Measurements from ENCODE around the gene CPT1C. TPM values are rescaled to one million over a fixed set of nuclear protein-coding genes. Genes with fewer than 3 reads are reported as not detected.

Gene CPT1C
- total RNA-seq, 4 donors from 2014 or later, result 1.5 to 10.9 (median 2.2) TPM

GRCh38 chr19:49684251-49684982 lies 6.5 kb upstream of the CPT1C start:
- H3K4me3 ChIP-seq, result no peak overlapping the region
- no peak overlapping the region for H3K27ac ChIP-seq
- DNase-seq, result no peak
- peaks cover 11 to 20% (median 17%) of the 10 kb centered on the region in 4 donors for H3K4me1 ChIP-seq
- intact Hi-C loops (cut with DNase I; ENCODE audit: low total_unique reads), result loop anchor here (10.0 kb wide), 1 partner anchor 210 kb away; the partner anchor contains the start of gene FLT3LG
- TF ChIP-seq POLR2A (IDR thresholded peaks at IDR 0.05) (no peak), EP300 (IDR thresholded peaks at IDR 0.05; ENCODE audit: low read depth) (no peak), POLR2AphosphoS5 (IDR thresholded peaks at IDR 0.05) (no peak), CTCF (IDR thresholded peaks at IDR 0.05) (peak; percentile 40 to 59 (median 53))
- no peaks in the 10 kb centered on the region for H3K9me3 ChIP-seq
- H3K36me3 ChIP-seq, result peaks cover 0 to 16% (median 10%) of the 10 kb centered on the region in 4 donors
- WGBS, 2 donors (ENCODE audit: low coverage in 1 of 2), result 73 to 79% methylated on average over 3 to 32 of the region's 35 CpGs
- in situ Hi-C loops (cut with MboI; ENCODE audit: low pct_ligation_motif_present in 1 of 4, low pct_unique_long_range_greater_than_20kb in 1 of 4, low sequenced_read_pairs in 3 of 4), result no loop called here
- peaks cover 7% of the 10 kb centered on the region for H3K27me3 ChIP-seq

- H3K4me3 ChIP-seq, result no peak overlapping the region
- peaks cover 14 to 20% (median 18%) of the 10 kb centered on the region in 4 donors for H3K4me1 ChIP-seq
- H3K27ac ChIP-seq, result no peak overlapping the region
- H3K27me3 ChIP-seq, result peaks cover 14% of the 10 kb centered on the region
- in situ Hi-C loops (cut with MboI; ENCODE audit: low pct_ligation_motif_present in 1 of 4, low pct_unique_long_range_greater_than_20kb in 1 of 4, low sequenced_read_pairs in 3 of 4) (no loop called here), intact Hi-C loops (cut with DNase I; ENCODE audit: low total_unique reads) (loop anchor here (10.0 kb wide), 1 partner anchor 210 kb away; the partner anchor contains the start of gene FLT3LG)
- DNase-seq, result no peak
- TF ChIP-seq CTCF (IDR thresholded peaks at IDR 0.05) (no peak), EP300 (IDR thresholded peaks at IDR 0.05; ENCODE audit: low read depth) (no peak), POLR2A (IDR thresholded peaks at IDR 0.05) (no peak), POLR2AphosphoS5 (IDR thresholded peaks at IDR 0.05) (no peak)
- H3K36me3 ChIP-seq, result peaks cover 0 to 16% (median 10%) of the 10 kb centered on the region in 4 donors
- H3K9me3 ChIP-seq, result no peaks in the 10 kb centered on the region
- WGBS, 2 donors (ENCODE audit: low coverage in 1 of 2), result 89% methylated on average over 13 of the region's 13 CpGs; no CpG with 5 or more reads in 1 of the 2 donors
Observed at GRCh38 chr19:49684983-49685553, 5.8 kb upstream of the CPT1C start.

GRCh38 chr19:49685845-49686332 lies 5.0 kb upstream of the CPT1C start:
- peaks cover 22% of the 10 kb centered on the region for H3K27me3 ChIP-seq
- TF ChIP-seq CTCF (IDR thresholded peaks at IDR 0.05) (no peak), POLR2A (IDR thresholded peaks at IDR 0.05) (no peak), POLR2AphosphoS5 (IDR thresholded peaks at IDR 0.05) (no peak), EP300 (IDR thresholded peaks at IDR 0.05; ENCODE audit: low read depth) (no peak)
- no peak for DNase-seq
- WGBS, 2 donors (ENCODE audit: low coverage in 1 of 2), result 80 to 85% methylated on average over 1 to 23 of the region's 23 CpGs
- no peak overlapping the region for H3K27ac ChIP-seq
- intact Hi-C loops (cut with DNase I; ENCODE audit: low total_unique reads), result loop anchor here (10.0 kb wide), 1 partner anchor 211 kb away; the partner anchor contains the start of gene FLT3LG
- H3K9me3 ChIP-seq, result no peaks in the 10 kb centered on the region
- H3K4me3 ChIP-seq, result no peak overlapping the region
- in situ Hi-C loops (cut with MboI; ENCODE audit: low pct_ligation_motif_present in 1 of 4, low pct_unique_long_range_greater_than_20kb in 1 of 4, low sequenced_read_pairs in 3 of 4), result no loop called here
- H3K36me3 ChIP-seq, result peaks cover 0 to 16% (median 10%) of the 10 kb centered on the region in 4 donors
- H3K4me1 ChIP-seq, result peaks cover 14 to 20% (median 17%) of the 10 kb centered on the region in 4 donors

- WGBS, 2 donors (ENCODE audit: low coverage in 1 of 2), result 89 to 90% methylated on average over 16 to 22 of the region's 27 CpGs
- Histone ChIP-seq H3K4me1 (peaks cover 11 to 25% (median 19%) of the 10 kb centered on the region in 4 donors), H3K27me3 (peaks cover 29% of the 10 kb centered on the region), H3K36me3 (peaks cover 0 to 14% (median 9%) of the 10 kb centered on the region in 4 donors), H3K4me3 (no peak overlapping the region), H3K27ac (no peak overlapping the region), H3K9me3 (no peaks in the 10 kb centered on the region)
- in situ Hi-C loops (cut with MboI; ENCODE audit: low pct_ligation_motif_present in 1 of 4, low pct_unique_long_range_greater_than_20kb in 1 of 4, low sequenced_read_pairs in 3 of 4) (no loop called here), intact Hi-C loops (cut with DNase I; ENCODE audit: low total_unique reads) (loop anchor here (10.0 kb wide), 1 partner anchor 212 kb away; the partner anchor contains the start of gene FLT3LG)
- no peak for DNase-seq
- TF ChIP-seq CTCF (IDR thresholded peaks at IDR 0.05) (no peak), EP300 (IDR thresholded peaks at IDR 0.05; ENCODE audit: low read depth) (no peak), POLR2A (IDR thresholded peaks at IDR 0.05) (no peak), POLR2AphosphoS5 (IDR thresholded peaks at IDR 0.05) (no peak)
Observed at GRCh38 chr19:49686503-49687088, 4.3 kb upstream of the CPT1C start.
